ENCODE measurements around the gene MRPL47. TPM values are rescaled to one million over a fixed set of nuclear protein-coding genes. Genes with fewer than 3 reads are reported as not detected.
A peak's percentile ranks its signal among the peaks of the same experiment; 100 is the strongest.

The MRPL47 gene
- total and polyA plus RNA-seq, 2 donors (not counting 1 experiment from before 2014, with no cell fraction given): 27.6 to 62.4 TPM

DNA sequence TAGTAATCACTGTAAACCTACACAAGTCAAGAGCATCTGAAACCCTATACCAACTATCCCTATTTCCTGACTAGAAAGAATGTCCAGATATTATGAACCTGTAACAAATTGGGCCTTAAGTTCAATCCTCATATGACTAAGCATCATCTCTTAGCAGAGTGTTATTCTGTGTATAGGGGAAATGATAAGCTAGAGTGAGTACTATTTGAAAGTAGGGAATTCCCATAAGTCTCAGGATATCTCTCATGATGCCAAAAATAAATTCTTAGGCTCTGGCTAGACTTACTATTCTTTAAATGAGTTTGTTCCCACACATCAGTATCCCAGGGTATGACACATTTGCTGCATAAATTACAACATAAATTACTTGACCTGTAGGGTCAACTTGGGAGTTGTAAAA, 15.3 kb downstream of the MRPL47 start:
- Histone ChIP-seq H3K27me3 (ENCODE audit: control insufficient read depth, insufficient read depth, low read length) (no peaks in the 10 kb centered on the region), H3K36me3 (ENCODE audit: control insufficient read depth, insufficient read depth, low read length) (peaks cover 4% of the 10 kb centered on the region)

DNA sequence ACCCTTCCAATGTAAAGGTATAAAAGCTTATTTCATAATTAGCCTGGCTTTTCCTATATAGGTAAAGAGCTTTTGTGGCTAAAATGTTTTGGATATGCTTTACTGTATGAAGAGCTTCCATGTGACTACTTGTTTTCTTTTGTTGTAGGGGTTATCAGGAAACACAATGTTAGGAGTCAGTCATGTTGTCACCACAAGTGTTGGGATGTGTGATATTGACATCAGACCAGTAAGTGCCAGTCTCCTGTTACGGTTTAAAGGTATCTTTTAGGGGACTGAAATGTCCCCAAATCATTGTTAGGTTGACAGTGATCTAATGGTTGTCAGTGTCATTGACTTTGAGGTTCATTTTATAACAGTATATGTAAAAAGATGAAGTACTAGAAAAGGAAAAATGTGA, 23.4 kb downstream of the MRPL47 start:
- TF ChIP-seq, protein P1, sequence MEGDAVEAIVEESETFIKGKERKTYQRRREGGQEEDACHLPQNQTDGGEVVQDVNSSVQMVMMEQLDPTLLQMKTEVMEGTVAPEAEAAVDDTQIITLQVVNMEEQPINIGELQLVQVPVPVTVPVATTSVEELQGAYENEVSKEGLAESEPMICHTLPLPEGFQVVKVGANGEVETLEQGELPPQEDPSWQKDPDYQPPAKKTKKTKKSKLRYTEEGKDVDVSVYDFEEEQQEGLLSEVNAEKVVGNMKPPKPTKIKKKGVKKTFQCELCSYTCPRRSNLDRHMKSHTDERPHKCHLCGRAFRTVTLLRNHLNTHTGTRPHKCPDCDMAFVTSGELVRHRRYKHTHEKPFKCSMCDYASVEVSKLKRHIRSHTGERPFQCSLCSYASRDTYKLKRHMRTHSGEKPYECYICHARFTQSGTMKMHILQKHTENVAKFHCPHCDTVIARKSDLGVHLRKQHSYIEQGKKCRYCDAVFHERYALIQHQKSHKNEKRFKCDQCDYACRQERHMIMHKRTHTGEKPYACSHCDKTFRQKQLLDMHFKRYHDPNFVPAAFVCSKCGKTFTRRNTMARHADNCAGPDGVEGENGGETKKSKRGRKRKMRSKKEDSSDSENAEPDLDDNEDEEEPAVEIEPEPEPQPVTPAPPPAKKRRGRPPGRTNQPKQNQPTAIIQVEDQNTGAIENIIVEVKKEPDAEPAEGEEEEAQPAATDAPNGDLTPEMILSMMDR (conservative IDR thresholded peaks at IDR 0.05 in 1 of 2, IDR thresholded peaks at IDR 0.05 in 1 of 2; ENCODE audit: low read depth in 1 of 2, low read length in 2 of 2): no peak
- no peak for TF ChIP-seq EZH2 (IDR thresholded peaks at IDR 0.05; ENCODE audit: low read length, missing control alignments)
- H3K4me2 ChIP-seq (ENCODE audit: extremely low read depth, insufficient read depth, low read length): no peak overlapping the region
- H3K36me3 ChIP-seq (ENCODE audit: control insufficient read depth, insufficient read depth, low read length): peaks cover 2% of the 10 kb centered on the region
- H3K27ac ChIP-seq (ENCODE audit: insufficient read depth, low read length): no peak overlapping the region
- no peaks in the 10 kb centered on the region for H3K9me3 ChIP-seq (ENCODE audit: control insufficient read depth, insufficient read depth, low read depth, low read length)
- no peaks in the 10 kb centered on the region for H4K20me1 ChIP-seq (ENCODE audit: control insufficient read depth, extremely low read depth, insufficient read depth, low read length)
- no peak overlapping the region for H3K9ac ChIP-seq (ENCODE audit: insufficient read depth, low read length)
- H3K27me3 ChIP-seq (ENCODE audit: control insufficient read depth, insufficient read depth, low read length): no peaks in the 10 kb centered on the region
- no peaks in the 10 kb centered on the region for H3K4me1 ChIP-seq (ENCODE audit: control insufficient read depth, extremely low read depth, insufficient read depth, low read length)
- no peaks in the 10 kb centered on the region for H3K79me2 ChIP-seq (ENCODE audit: control insufficient read depth, insufficient read depth, low read length)
- no peak for DNase-seq (ENCODE audit: low read depth in 2 of 2)
- no peak overlapping the region for H3K4me3 ChIP-seq (replicated peaks in 1 of 4; ENCODE audit: control extremely low read depth in 1 of 4, insufficient read depth in 1 of 4, low read depth in 3 of 4, low read length in 4 of 4)
- H2AFZ ChIP-seq (ENCODE audit: low read length): no peak overlapping the region

More for the DNA sequence above, 15.3 kb downstream of the MRPL47 start:
- TF ChIP-seq, protein P1 (conservative IDR thresholded peaks at IDR 0.05 in 1 of 2, IDR thresholded peaks at IDR 0.05 in 1 of 2; ENCODE audit: low read depth in 1 of 2, low read length in 2 of 2): no peak
- TF ChIP-seq EZH2 (IDR thresholded peaks at IDR 0.05; ENCODE audit: low read length, missing control alignments): no peak
- Histone ChIP-seq H3K9ac (ENCODE audit: insufficient read depth, low read length) (no peak overlapping the region), H2AFZ (ENCODE audit: low read length) (no peak overlapping the region), H3K4me2 (ENCODE audit: extremely low read depth, insufficient read depth, low read length) (no peak overlapping the region), H3K4me1 (ENCODE audit: control insufficient read depth, extremely low read depth, insufficient read depth, low read length) (no peaks in the 10 kb centered on the region), H3K27ac (ENCODE audit: insufficient read depth, low read length) (no peak overlapping the region), H3K9me3 (ENCODE audit: control insufficient read depth, insufficient read depth, low read depth, low read length) (no peaks in the 10 kb centered on the region), H4K20me1 (ENCODE audit: control insufficient read depth, extremely low read depth, insufficient read depth, low read length) (no peaks in the 10 kb centered on the region), H3K4me3 (replicated peaks in 1 of 4; ENCODE audit: control extremely low read depth in 1 of 4, insufficient read depth in 1 of 4, low read depth in 3 of 4, low read length in 4 of 4) (no peak overlapping the region), H3K79me2 (ENCODE audit: control insufficient read depth, insufficient read depth, low read length) (no peaks in the 10 kb centered on the region)
- peak in 1 of 2 donors; percentile 24 for DNase-seq (ENCODE audit: low read depth in 2 of 2)

DNA sequence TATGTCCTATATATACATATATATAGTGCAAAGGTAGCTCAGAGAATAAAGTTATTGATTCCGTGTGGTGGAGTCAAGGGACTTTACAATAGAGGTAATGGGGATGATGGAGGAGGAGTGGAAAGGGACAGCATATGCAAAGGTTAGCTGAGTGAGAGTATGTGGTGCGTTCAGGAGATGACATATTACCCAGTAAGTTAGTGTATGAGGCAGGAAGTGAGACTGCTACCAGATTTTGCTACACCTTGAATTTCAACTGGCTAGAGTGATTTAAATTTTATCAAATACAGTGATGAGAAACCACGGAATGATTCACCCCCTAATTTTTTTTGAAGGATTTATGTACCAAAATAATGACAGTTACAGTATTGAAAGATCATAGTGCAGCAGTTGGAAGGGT, 38.9 kb downstream of the MRPL47 start:
- H2AFZ ChIP-seq (ENCODE audit: low read length): no peak overlapping the region
- no peak overlapping the region for H3K27ac ChIP-seq (ENCODE audit: insufficient read depth, low read length)
- TF ChIP-seq, protein P1 (conservative IDR thresholded peaks at IDR 0.05 in 1 of 2, IDR thresholded peaks at IDR 0.05 in 1 of 2; ENCODE audit: low read depth in 1 of 2, low read length in 2 of 2): no peak
- TF ChIP-seq EZH2 (IDR thresholded peaks at IDR 0.05; ENCODE audit: low read length, missing control alignments): no peak
- DNase-seq (ENCODE audit: low read depth in 2 of 2): no peak
- H4K20me1 ChIP-seq (ENCODE audit: control insufficient read depth, extremely low read depth, insufficient read depth, low read length): no peaks in the 10 kb centered on the region
- H3K79me2 ChIP-seq (ENCODE audit: control insufficient read depth, insufficient read depth, low read length): peaks cover 47% of the 10 kb centered on the region
- H3K36me3 ChIP-seq (ENCODE audit: control insufficient read depth, insufficient read depth, low read length): peaks cover 1% of the 10 kb centered on the region
- H3K27me3 ChIP-seq (ENCODE audit: control insufficient read depth, insufficient read depth, low read length): no peaks in the 10 kb centered on the region
- H3K9me3 ChIP-seq (ENCODE audit: control insufficient read depth, insufficient read depth, low read depth, low read length): no peaks in the 10 kb centered on the region
- H3K4me2 ChIP-seq (ENCODE audit: extremely low read depth, insufficient read depth, low read length): no peak overlapping the region
- H3K4me3 ChIP-seq (replicated peaks in 1 of 4; ENCODE audit: control extremely low read depth in 1 of 4, insufficient read depth in 1 of 4, low read depth in 3 of 4, low read length in 4 of 4): no peak overlapping the region
- H3K9ac ChIP-seq (ENCODE audit: insufficient read depth, low read length): no peak overlapping the region
- H3K4me1 ChIP-seq (ENCODE audit: control insufficient read depth, extremely low read depth, insufficient read depth, low read length): peaks cover 3% of the 10 kb centered on the region
